ENCODE data around the gene MMP11.

The MMP11 gene

GRCh38 chr22:23803001-23803819 lies 30.6 kb downstream of the MMP11 start:
- no peak for DNase-seq

GRCh38 chr22:23804781-23805291 lies 32.2 kb downstream of the MMP11 start:
- no peak for DNase-seq

GRCh38 chr22:23806837-23807236 lies 34.2 kb downstream of the MMP11 start:
- no peak for DNase-seq

DNA sequence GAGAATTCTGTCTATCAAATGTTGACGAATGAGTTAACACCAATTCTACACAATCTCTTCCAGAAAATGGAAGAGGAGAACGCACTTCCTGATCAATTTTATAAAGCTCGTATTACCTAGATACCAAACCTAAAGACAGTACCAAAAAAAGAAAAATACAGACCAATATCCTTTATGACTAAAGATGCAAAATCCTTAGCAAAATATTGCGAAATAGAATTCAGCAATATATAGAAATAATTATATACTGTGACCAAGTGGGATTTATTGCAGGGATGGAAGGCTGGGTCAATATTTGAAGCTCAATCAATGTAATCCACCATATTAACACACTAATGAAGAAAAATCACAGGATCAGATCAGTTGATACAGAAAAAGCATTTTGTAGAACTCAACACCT lies 39.7 kb downstream of the MMP11 start:
- no peak for DNase-seq

- DNase-seq: no peak
Measured at GRCh38 chr22:23815541-23816155, 43.0 kb downstream of the MMP11 start.

DNA sequence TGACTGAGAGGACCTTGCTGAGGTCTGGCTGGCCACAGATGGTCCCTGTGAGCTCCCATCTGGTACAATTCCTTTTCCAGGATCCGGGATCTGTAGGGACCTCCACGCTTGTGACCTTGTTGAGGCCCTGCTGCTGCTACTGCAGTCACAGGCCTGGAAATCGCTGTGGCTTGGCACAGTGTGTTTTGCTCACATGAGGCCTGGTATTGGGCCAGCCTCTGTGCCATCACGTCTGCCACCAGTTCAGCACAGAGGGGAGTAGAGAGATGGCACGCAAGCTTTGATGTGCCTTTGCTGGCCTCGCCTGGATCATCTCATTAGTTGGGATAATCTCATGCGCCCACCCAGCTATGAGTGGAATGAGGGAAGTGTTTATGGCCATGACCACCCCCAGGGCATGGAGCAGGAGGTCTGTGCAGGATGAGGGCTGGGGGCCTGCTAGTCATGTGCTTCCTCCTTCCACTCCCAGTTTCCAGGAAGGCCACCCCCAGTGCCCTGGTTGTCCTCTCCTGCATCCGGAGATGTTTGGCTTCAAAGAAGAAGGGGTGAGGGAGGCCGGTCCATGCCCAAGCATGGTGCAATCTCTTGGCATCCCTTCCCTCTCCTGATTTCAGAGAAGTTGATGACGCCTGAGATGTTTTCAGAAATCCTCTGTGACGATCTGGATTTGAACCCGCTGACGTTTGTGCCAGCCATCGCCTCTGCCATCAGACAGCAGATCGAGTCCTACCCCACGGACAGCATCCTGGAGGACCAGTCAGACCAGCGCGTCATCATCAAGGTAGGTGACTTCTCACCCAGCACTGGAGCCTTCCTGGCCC lies 43.7 kb downstream of the MMP11 start:
- DNase-seq: no peak

DNA sequence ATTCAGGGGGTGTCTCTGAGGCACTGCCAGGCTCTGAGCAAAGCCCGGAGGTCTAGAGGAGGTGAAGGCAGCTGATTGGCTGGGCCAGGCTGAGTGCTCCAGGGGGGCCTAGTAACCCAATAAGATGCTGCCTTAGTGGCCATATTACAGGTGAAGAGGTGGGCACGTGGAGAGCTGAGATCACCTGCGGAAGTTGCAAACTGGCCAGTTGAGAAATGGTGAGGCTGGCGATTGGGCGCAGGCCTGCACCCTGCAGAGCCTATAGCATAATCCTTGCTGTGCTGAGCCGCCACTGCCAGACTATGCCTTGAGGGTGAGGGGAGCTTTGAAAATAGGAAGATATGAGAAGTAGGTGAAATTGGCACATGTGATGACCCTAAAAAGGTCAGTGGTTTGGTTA lies 44.5 kb downstream of the MMP11 start:
- no peak for DNase-seq

GRCh38 chr22:23818541-23818940 lies 45.9 kb downstream of the MMP11 start:
- no peak for DNase-seq

DNA sequence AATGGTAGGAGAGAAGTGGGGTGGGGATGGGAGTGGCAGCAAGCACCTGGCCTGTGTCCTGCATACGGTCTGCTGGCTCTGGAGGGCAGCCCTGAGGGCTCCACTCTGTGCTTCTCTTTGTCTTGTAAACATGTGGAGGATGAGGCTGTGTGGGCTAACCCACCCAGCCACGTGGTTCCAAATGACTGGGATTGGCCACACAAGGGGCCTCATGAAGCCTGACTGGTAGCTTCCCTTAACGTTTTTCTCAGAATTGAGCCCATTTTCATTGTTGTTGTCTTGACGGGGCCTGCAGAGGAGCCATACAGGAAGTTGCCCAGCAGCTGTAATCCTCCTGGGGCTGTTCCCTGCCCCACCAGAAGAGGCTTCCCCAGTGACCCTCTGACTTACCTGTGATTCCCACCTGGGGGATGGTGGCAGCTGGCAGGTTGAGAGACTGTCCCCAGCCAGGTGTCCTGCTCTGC lies 48.1 kb downstream of the MMP11 start:
- DNase-seq: no peak

DNA sequence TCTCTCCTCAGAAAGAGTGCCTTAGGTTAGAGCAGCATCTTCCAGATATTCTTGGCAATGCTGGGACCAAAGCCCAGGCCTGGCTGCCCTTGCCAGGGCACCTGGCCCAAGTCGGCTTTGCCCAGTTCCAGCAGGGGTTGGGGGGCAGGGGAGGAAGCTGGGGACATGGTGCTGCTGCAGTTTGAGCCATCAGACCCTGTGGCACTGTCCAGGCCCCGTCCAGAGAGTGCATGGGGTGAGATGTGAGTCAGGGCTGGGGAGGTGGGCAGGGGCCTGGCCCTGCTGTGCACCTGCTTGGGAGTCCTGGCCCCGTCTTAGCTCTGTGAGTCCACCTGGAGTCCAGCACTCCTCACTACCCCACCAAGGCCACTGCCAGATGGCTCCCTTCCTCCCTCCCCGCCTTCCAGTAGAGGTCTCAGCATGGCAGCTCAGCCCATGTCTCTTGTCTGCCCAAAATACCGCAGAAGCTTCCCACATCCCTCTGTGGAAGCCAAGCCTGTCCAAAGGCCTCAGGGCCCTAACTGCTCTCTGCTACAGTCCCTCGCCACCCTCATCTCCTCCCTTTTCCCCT lies 49.5 kb downstream of the MMP11 start:
- DNase-seq: no peak

DNA sequence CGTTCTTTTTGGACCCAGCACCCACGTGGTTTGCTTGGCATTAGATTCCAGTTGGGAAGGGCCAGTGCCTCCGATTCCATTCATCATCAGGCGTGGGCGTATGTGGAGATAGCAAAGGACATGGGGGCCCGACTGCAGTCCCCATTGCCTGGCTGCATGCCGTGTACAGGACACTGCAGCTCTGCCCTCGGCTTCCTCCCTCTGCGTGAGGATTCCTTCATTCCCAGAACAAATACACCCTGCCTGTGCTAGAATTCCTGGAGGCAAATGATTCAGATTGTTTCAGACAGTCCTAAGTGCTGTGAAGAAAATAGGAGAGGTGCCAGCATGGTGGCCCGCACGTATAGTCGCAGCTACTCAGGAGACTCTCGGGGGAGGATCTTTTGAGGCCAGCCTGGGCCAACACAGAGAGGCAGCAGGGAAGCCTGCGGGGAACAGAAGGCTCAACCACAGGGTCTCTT lies 50.7 kb downstream of the MMP11 start:
- DNase-seq: no peak

DNA sequence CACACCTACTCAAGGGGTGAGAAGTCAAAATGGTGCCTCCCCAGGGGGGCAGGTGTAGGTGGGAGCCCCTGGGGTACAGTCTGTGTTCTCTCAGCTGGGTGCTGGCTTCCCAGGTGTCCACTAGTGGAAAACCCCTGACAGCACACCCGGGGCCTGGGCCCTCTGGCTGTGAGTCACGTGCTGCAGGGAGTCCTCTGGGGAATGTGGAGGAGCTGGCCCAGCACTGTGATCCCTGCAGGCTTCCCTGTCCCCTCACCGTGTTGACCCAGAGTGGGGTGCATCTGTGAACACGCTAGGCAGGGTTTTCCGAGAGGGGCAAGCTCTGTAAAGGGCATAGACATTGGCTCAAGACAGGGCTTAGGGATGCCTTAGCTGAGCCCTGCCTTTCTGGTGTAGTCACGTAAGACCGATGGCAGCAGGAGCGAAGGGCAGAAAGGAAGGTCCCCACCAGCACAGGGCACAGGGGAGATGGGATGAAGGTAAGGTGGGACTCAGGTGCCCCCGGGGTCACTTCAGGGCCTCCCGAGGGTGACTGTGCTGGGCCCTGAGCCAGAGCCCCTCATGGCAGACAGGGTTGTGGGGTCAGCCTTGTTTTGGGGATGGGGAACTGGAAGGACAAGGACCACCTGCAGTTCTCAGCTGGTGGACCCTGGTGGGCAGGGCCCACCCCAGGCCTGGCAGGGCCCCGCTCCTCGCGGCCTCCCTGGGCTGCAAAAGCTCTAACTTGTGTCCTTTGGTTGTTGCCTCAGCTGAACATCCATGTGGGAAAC lies 52.0 kb downstream of the MMP11 start:
- no peak for DNase-seq

GRCh38 chr22:23825246-23825905 lies 52.7 kb downstream of the MMP11 start:
- no peak for DNase-seq

DNA sequence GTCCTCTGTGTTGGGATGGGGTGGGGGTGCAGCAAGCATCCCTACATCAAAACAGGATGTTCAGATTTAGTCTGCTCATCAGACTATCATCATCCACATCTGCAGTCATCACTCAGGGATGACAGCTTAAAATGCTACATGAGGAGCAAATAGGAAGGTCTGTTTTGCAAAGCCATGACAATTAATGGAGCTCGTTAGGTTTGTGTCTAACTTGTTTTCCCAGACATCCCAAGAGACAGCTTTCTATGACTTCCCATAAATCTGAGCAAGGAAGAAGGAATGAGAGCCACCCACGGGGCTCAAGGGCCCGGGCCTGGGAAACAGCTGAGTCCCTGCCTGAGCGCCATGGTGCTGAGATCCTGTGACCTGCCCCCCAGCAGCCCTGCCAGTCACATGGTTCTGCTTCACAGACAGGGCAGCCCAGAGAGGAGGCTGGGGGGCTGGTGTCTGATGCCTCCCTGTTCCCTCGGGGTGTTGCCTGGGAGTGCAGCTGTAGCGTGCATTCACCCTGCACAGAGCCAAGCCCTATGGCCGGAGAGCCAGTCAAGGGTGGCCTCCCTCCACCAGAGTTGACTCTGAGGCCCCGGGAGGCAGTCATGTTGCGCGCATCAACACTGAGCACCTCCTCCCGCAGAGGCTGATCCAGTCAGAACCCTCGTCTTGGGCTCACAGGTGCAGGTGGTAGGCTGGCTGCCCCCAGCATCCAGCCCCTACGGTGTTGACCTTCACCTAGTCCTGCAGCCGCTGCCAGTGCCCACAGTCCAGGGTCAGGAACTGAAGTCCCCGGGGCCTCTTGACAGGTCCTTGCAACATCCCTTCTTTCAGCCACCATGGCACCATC lies 54.1 kb downstream of the MMP11 start:
- no peak for DNase-seq

- no peak for DNase-seq
Measured at GRCh38 chr22:23827351-23827995, 54.8 kb downstream of the MMP11 start.

GRCh38 chr22:23828800-23829680 lies 56.4 kb downstream of the MMP11 start:
- DNase-seq: no peak

GRCh38 chr22:23829845-23830372 lies 57.3 kb downstream of the MMP11 start:
- DNase-seq: no peak

GRCh38 chr22:23831261-23831660 lies 58.6 kb downstream of the MMP11 start:
- no peak for DNase-seq

- no peak for DNase-seq
Measured at GRCh38 chr22:23831781-23832180, 59.1 kb downstream of the MMP11 start.

All from left hindlimb (tissue), 1 donor.